Putamen (tissue), 1 donor: ENCODE results near the gene TXK.

Experiments used
- DNase-seq: peaks from one replicate; pipeline ENCODE4 v3.0.0-alpha.2; 2016; ENCODE audit warnings: low spot score

The TXK gene

GRCh38 chr4:48103483-48104139 is 30.4 kb downstream of the TXK start:
- DNase-seq = no peak

DNA sequence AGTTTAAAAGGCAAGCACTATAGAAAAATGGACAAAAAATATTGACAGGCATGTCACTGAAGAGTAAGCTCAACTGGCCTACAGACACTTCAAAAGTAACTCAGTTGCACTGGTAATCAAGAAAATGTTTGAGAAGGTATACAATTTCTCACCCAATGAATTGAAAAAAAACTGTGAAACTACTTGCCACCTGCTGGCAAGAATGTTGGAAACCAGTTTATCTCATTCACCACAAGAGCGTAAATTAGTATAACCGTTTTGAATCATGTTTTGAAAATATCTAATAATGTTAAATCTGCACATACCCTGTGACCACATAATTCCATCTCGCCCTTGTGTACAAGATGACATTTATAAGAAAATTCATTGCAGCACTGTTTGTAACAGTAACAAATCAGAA is 31.7 kb downstream of the TXK start:
- no peak for DNase-seq

DNA sequence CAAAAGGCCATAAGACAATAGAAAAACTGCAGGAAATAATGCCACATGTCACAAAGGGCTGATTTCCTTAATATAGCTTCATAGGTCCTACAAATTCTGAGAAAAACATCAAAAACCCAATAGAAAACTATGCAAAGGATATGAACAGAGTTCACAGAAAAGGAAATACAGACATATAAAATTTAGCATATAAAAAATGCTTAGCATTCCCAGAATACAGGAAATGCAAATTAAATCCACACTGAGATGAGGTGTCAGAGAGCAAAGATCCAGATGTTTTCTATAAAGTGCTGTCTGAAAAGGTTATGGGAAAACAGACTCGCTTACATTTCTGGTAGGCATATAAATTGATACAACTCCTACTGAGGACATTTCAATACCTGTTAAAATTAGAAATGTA is 33.8 kb downstream of the TXK start:
- DNase-seq = no peak

- no peak for DNase-seq
These were observed 38.6 kb downstream of the TXK start for GRCh38 chr4:48095441-48095840.

- no peak for DNase-seq
These were observed 40.0 kb downstream of the TXK start for GRCh38 chr4:48093991-48094416.

DNA sequence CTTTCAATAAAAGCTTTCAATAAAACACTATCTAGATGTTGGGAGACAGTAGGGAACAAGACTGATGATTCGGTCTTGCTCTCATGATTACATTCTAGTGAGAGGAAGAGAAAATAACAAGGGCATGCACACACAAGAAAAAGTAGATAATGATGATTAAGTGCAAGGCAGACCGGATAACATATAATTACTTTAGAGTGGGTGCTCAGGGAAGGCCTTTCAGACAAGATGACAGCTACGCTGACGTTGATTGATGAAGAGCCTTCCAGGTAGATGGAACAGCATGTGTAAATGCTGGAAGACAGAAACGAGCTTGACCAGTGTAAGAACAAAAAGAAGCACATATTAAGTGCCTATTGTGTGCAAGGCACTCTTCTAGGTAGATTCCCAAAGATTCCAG is 43.4 kb downstream of the TXK start:
- no peak for DNase-seq

GRCh38 chr4:48085821-48086589 is 48.0 kb downstream of the TXK start:
- no peak for DNase-seq

GRCh38 chr4:48082956-48083355 is 51.1 kb downstream of the TXK start:
- DNase-seq = no peak

DNA sequence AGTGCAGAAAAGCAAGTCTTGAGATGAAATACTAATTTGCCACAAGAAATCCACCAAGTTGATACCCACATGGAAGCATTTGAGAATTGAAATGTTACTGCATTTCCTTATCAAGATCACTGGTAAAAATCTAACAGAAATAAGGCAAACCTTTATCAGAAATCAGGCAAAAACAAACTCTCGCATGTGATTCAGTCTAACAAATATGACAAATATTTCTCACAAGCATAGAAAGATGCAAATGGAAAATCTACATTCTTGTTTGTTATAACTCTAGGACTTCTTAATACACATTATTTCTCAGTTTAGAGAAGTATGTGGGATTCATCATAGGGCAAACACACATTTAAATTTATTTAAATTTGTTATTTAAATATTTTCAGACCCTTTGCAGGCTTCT is 52.9 kb downstream of the TXK start:
- DNase-seq = no peak

DNA sequence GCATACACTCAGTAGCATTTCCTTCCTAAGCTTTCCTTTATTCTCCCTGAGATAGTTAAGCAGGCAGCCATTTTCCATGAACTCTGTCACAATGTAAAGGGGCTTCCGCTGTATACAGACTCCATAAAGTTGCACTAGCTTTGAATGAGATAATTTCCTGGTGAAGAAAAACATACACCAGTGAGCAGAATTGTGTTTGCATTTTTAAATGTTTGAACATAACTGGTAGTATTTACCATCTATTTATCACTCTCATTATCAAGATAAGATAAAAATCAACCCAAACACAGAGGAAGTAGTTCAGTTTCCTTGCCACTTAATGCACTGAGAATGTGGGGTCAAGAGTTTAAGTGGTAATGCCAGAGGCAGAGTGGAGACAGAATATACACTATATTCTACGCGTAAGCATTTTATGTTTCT is 54.1 kb downstream of the TXK start:
- DNase-seq = no peak

GRCh38 chr4:48078862-48079655 is 55.0 kb downstream of the TXK start:
- DNase-seq = no peak

DNA sequence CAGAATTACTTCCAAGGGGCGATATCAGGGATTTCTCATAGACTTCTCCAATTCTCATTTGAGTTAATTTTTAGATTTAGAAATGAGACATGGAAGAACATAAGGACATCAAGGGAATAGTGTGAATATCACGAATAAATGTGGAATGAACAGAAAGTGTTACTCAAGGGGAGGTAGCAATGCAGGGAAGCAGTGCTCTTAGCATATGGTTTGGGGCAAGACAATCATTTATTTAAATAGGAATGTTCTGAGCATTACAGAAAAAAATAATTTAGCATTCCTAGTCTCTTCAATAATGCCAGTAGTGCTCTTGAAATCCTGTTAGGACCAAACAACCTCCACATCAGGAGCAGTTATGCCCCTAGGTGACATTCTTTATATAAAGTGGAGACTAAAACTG is 55.6 kb downstream of the TXK start:
- no peak for DNase-seq

DNA sequence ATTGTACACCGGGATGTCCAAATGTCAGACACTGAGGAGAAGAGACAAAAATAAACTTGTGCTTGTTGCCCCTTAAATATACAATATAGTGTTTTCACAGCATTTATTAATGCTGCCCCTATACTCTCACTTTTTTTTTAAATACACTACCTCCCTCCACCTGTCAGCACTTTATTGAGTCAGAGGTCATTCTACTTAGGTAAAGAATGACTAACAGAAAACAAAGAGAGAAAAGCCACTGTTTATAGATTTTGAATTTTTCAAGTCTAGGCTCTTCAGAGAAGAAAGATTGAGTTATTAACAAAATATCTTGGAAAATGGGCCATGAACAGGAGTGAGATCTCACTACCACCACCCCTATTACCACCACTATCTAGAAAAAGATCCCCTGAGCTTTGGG is 59.4 kb downstream of the TXK start:
- DNase-seq = no peak

GRCh38 chr4:48073567-48074103 is 60.4 kb downstream of the TXK start:
- no peak for DNase-seq

DNA sequence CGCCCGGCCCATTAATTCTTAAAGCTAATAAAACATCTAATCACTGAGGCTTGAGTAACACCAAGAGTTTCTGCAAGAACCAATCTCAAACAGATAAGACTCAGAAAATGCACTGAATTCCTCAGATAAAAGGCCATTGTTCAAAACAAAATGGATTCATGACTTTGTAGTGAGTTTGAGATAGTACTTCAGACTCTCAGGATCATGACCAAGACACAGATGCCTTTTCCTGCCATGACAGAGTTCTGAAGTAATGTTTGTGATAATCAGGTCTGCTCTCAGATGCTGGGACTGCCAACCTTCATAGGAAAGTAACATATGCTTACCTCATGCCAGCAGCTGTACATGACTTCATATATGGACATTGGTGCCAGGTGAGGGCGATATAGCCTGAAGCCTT is 62.9 kb downstream of the TXK start:
- DNase-seq = no peak

DNA sequence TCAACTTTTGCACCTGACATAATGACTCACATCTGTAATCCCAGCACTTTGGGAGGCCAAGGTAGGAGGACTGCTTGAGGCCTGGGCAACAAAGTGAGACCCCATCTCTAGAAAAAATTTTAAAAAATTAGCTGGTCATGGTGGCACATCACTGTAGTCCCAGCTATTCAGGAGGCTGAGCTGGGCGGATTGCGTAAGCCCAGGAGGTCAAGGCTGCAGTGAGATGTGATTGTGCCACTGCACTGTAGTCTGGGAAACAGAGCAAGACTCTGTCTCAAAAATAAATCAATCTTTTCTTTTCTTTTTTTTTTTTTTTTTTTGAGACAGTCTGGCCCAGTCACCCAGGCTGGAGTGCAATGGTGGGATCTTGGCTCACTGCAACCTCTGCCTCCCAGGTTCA is 65.0 kb downstream of the TXK start:
- no peak for DNase-seq

DNA sequence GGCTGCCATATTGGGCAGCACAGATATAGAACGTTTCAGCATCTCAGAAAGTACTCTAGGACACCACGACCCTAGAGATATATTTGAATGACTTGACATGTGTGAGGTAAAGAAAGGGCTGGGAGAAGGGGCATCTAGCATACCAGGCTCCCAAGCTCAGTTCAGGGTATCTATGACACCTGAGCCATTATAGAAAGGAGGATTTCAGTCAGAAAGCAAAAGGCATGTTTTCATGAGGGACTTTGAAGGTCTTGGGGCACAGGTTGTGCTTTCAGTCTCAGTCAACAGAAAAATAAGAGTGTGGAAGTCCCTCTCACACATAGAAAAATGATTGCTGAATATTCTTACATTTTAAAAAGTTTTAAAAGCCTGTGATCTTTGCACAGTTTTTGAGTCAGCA is 65.9 kb downstream of the TXK start:
- no peak for DNase-seq

DNA sequence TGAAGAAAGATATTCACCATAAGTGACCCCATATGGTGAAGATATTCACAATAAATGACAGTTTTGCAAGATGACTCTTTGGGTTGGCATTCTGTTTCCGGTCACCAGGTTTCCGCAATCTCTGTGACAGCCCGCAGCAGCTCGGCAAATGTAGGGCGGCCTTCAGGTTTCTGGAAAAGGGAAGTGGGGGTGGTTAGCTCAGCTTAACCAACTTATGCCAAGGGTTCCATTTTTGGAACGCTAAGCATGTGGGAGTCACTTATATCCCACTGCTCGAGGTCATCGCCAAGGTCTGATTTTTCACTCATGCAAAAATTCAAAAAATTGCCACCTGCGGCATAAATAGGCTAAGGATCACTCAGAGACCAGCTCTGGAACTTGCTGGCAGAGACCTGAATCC is 66.5 kb downstream of the TXK start:
- DNase-seq = no peak

DNA sequence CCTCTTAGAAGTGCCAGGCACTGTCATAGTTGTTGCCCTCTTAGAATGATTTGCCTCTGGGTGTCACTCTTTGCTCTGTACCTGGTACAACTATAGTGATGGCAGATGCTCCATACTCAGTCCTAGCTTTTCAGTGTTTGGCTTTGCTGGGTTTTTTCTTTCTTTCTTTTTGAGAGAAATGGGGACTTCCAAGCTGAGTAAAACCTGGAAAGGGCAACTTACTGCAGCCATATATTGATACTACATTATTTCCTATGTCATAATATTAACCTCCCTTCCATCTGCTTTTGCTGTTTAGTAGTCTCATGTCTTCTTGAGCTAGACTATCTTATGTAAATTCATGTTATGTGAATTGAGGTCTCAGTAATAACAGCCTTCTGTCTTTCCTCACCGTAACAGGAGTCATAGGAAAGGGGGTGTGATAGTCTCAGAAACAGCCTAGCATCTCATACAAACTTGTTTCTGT is 68.4 kb downstream of the TXK start:
- DNase-seq = no peak

DNA sequence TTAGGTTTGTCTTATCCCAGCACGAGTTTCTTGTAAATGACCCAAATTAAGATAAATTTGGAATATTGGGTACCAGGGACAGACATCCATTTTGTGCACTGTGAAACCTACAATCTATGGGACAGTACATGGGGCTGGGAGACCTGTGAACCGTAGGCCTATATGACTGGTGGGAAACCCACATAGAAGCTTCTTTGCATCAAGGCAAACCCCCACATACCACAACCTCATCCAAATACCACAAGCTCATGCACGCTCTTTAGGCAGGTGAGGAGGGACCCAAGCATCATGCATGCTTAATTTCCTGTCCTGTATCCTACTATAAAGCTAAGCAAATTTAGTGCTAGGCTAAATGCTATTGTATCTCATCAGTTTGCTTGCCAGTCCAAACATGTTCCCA is 69.7 kb downstream of the TXK start:
- no peak for DNase-seq

- DNase-seq = no peak
These were observed 75.2 kb downstream of the TXK start for GRCh38 chr4:48058617-48059530.

DNA sequence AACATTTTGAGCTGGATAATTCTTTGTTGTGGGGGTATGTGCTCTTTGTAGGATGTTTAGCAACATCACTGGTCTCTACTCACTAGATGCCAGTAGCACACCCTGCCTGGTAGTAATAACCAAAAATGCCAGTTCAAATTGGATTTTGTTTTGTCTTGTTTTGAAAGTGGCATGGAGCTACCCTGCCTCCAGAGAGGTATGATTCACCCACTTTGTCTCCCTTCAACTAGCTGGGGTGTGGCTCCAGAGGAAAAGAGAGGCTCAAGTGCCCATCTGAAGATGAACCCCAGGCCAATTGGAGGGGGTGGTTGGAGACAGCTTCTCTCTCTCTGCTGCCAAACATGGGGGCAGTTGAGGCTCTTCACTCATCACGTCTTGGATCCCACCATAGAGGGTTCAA is 83.0 kb downstream of the TXK start:
- DNase-seq = no peak
